Neuronal stem cell (in vitro differentiated cells): ENCODE results near the gene UGDH.

ENCODE experiments used
- DNase-seq: peaks from one replicate; pipeline ENCODE4 v3.0.0-alpha.2; 2013; ENCODE audit warnings: low spot score
- H2AFZ ChIP-seq: one replicate; pipeline ENCODE4 v1.6.1; 2013; ENCODE audit warnings: mild to moderate bottlenecking, low read length, inconsistent platforms
- H2AK5ac ChIP-seq: 2 replicates; pipeline ENCODE4 v1.6.1; 2013; ENCODE audit warnings: low read depth, mild to moderate bottlenecking, inconsistent platforms, low read length, moderate library complexity, mixed read lengths
- H2BK120ac ChIP-seq: 2 replicates; pipeline ENCODE4 v1.6.1; 2013; ENCODE audit warnings: low read depth, mild to moderate bottlenecking, inconsistent platforms, low read length, moderate library complexity, mixed read lengths
- H2BK12ac ChIP-seq: one replicate; pipeline ENCODE4 v1.6.1; 2013; ENCODE audit warnings: low read length, inconsistent platforms
- H2BK15ac ChIP-seq: 2 replicates; pipeline ENCODE4 v1.6.1; 2013; ENCODE audit warnings: mild to moderate bottlenecking, low read length, inconsistent platforms, mixed read lengths
- H2BK5ac ChIP-seq: one replicate; pipeline ENCODE4 v1.6.1; 2013; ENCODE audit warnings: inconsistent platforms, mild to moderate bottlenecking, low read length, moderate library complexity
- H3K14ac ChIP-seq: one replicate; pipeline ENCODE4 v1.6.1; 2013; ENCODE audit warnings: low read length, inconsistent platforms
- H3K18ac ChIP-seq: 2 replicates; pipeline ENCODE4 v1.6.1; 2013; ENCODE audit warnings: low read length, inconsistent platforms
- H3K23ac ChIP-seq: 2 replicates; pipeline ENCODE4 v1.6.1; 2013; ENCODE audit warnings: low read depth, mild to moderate bottlenecking, mixed read lengths, low read length, inconsistent platforms; ENCODE audit not compliant: poor library complexity
- H3K27ac ChIP-seq: replicated peaks from 3 replicates; pipeline ENCODE4 v1.5.1; 2013; ENCODE audit warnings: low read length, inconsistent platforms
- H3K27me3 ChIP-seq, 3 experiments: 2 replicates each; pipeline ENCODE4 v1.6.1; 2013; ENCODE audit warnings: low read length in 3 of 3, mild to moderate bottlenecking in 2 of 3, inconsistent platforms in 1 of 3, low read depth in 1 of 3, mixed read lengths in 1 of 3, moderate library complexity in 1 of 3; ENCODE audit not compliant: control insufficient read depth in 3 of 3, insufficient read depth in 3 of 3
- H3K36me3 ChIP-seq, 2 donors: replicated peaks in 1 of 2; 2 replicates each; pipeline ENCODE4 v1.6.1; 2013; ENCODE audit warnings: low read length in 2 of 2; ENCODE audit not compliant: control insufficient read depth in 2 of 2, insufficient read depth in 2 of 2
- H3K4ac ChIP-seq: 2 replicates; pipeline ENCODE4 v1.6.1; 2013; ENCODE audit warnings: inconsistent platforms, mild to moderate bottlenecking, low read length, moderate library complexity
- H3K4me1 ChIP-seq, 2 donors: 1 replicate in 1 of 2; 2 replicates in 1 of 2; pipeline ENCODE4 v1.6.1; 2013; ENCODE audit warnings: low read length in 2 of 2, low read depth in 1 of 2; ENCODE audit not compliant: control insufficient read depth in 2 of 2, insufficient read depth in 1 of 2
- H3K4me2 ChIP-seq: one replicate; pipeline ENCODE4 v1.6.1; 2013; ENCODE audit warnings: mild to moderate bottlenecking, low read length, inconsistent platforms; ENCODE audit not compliant: insufficient read depth, poor library complexity, severe bottlenecking
- H3K4me3 ChIP-seq, 2 donors: 2 replicates each; pipeline ENCODE4 v1.5.1; 2013; ENCODE audit warnings: low read length in 2 of 2, mild to moderate bottlenecking in 2 of 2, inconsistent platforms in 1 of 2, moderate library complexity in 1 of 2
- H3K79me1 ChIP-seq: one replicate; pipeline ENCODE4 v1.6.1; 2013; ENCODE audit warnings: low read depth, mild to moderate bottlenecking, inconsistent platforms, low read length, moderate library complexity
- H3K9ac ChIP-seq: one replicate; pipeline ENCODE4 v1.6.1; 2013; ENCODE audit warnings: mild to moderate bottlenecking, low read depth, low read length, inconsistent platforms; ENCODE audit not compliant: poor library complexity
- H3K9me3 ChIP-seq, 2 donors: replicated peaks in 1 of 2; 2 replicates each; pipeline versions ENCODE3 to v1.6.1; 2013; ENCODE audit warnings: low read length in 2 of 2, mild to moderate bottlenecking in 2 of 2, inconsistent platforms in 1 of 2, low read depth in 1 of 2, mixed read lengths in 1 of 2, moderate library complexity in 1 of 2; ENCODE audit not compliant: control insufficient read depth in 2 of 2, insufficient read depth in 1 of 2
- H4K8ac ChIP-seq: one replicate; pipeline ENCODE4 v1.6.1; 2013; ENCODE audit warnings: low read depth, mild to moderate bottlenecking, inconsistent platforms, low read length, moderate library complexity
- H4K91ac ChIP-seq: one replicate; pipeline ENCODE4 v1.6.1; 2013; ENCODE audit warnings: low read length, low read depth, mild to moderate bottlenecking, inconsistent platforms; ENCODE audit not compliant: poor library complexity
- WGBS, 2 donors: extraction: QIAGEN DNeasy Blood & Tissue Kit; methylation state at CpG; one replicate each; pipeline ENCODE4 v1.1.7; 2013; ENCODE audit warnings: missing lambda C conversion rate in 2 of 2, mixed read lengths in 1 of 2; ENCODE audit not compliant: insufficient read length in 2 of 2, insufficient replicate concordance in 1 of 2; ENCODE audit errors: extremely low coverage in 2 of 2; 5-methylcytosine and 5-hydroxymethylcytosine counted together

The UGDH gene

GRCh38 chr4:39486221-39486804 lies 40.9 kb downstream of the UGDH start:
- Histone ChIP-seq H2BK120ac (no peak overlapping the region), H3K36me3 (no peaks in the 10 kb centered on the region), H2AFZ (no peak overlapping the region), H3K4ac (no peak overlapping the region), H3K9ac (no peak overlapping the region), H2BK15ac (no peak overlapping the region), H3K4me1 (no peaks in the 10 kb centered on the region), H3K79me1 (no peaks in the 10 kb centered on the region), H3K18ac (no peak overlapping the region), H2BK5ac (no peak overlapping the region), H4K91ac (no peak overlapping the region), H3K14ac (no peak overlapping the region), H4K8ac (no peak overlapping the region), H3K23ac (no peak overlapping the region), H2AK5ac (no peak overlapping the region), H3K4me3 (no peak overlapping the region), H3K27ac (no peak overlapping the region), H3K4me2 (no peak overlapping the region), H2BK12ac (no peak overlapping the region), H3K27me3 (no peaks in the 10 kb centered on the region), H3K9me3 (peaks cover 0 to 4% of the 10 kb centered on the region in 2 donors)
- DNase-seq: no peak
- WGBS, 2 donors: no CpG with 5 or more reads among the region's 10 CpGs

GRCh38 chr4:39484582-39485272 lies 42.5 kb downstream of the UGDH start:
- H2AK5ac ChIP-seq: no peak overlapping the region
- H4K8ac ChIP-seq: no peak overlapping the region
- no peak overlapping the region for H3K27ac ChIP-seq
- H2AFZ ChIP-seq: no peak overlapping the region
- no CpG with 5 or more reads among the region's 6 CpGs for WGBS, 2 donors
- H3K4me3 ChIP-seq: no peak overlapping the region
- no peak overlapping the region for H3K4me2 ChIP-seq
- no peaks in the 10 kb centered on the region for H3K27me3 ChIP-seq
- H2BK5ac ChIP-seq: no peak overlapping the region
- H3K9me3 ChIP-seq: peaks cover 0 to 4% of the 10 kb centered on the region in 2 donors
- H3K36me3 ChIP-seq: no peaks in the 10 kb centered on the region
- no peak overlapping the region for H2BK120ac ChIP-seq
- H3K9ac ChIP-seq: no peak overlapping the region
- H3K18ac ChIP-seq: no peak overlapping the region
- H4K91ac ChIP-seq: no peak overlapping the region
- no peak overlapping the region for H2BK15ac ChIP-seq
- no peak overlapping the region for H3K14ac ChIP-seq
- H3K4me1 ChIP-seq: no peaks in the 10 kb centered on the region
- DNase-seq: no peak
- no peak overlapping the region for H3K23ac ChIP-seq
- no peak overlapping the region for H3K4ac ChIP-seq
- H3K79me1 ChIP-seq: no peaks in the 10 kb centered on the region
- H2BK12ac ChIP-seq: no peak overlapping the region

DNA sequence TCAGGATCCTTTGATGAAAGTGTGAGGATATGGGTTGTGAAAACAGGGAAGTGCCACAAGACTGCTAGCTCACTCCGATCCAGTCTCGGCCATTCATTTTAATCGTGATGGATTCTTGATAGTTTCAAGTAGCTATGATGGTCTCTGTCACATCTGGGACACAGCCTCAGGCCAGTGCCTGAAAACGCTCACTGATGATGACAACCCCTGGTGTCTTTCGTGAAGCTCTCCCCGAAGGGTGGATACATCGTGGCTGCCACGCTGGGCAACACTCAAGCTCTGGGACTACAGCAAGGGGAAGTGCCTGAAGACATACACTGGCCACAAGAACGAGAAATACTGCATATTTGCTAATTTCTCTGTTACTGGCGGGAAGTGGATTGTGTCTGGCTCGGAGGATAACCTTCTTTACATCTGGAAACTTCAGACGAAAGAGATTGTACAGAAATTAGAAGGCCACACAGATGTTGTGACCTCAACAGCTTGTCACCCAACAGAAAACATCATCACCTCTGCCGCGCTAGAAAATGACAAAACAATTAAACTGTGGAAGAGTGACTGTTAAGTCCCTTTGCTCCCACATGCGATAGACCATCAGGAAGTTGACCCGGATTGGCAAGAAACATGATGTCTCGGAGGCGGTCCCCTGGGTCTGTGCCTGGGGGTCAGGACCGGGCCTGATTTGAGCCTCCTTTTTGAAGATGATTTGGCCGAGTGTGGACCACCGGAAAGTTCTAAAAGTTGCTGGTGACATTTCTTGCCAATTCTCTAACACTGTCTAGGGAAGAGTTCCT lies 46.1 kb downstream of the UGDH start:
- Histone ChIP-seq H3K9ac (no peak overlapping the region), H2BK120ac (no peak overlapping the region), H2BK12ac (no peak overlapping the region), H2AFZ (no peak overlapping the region), H2BK5ac (no peak overlapping the region), H2AK5ac (no peak overlapping the region), H3K9me3 (peaks cover 0 to 4% of the 10 kb centered on the region in 2 donors), H3K18ac (no peak overlapping the region), H3K4me1 (no peaks in the 10 kb centered on the region), H3K36me3 (peaks cover 0 to 19% of the 10 kb centered on the region in 2 donors), H4K8ac (no peak overlapping the region), H4K91ac (no peak overlapping the region), H3K4me2 (no peak overlapping the region), H3K14ac (no peak overlapping the region), H2BK15ac (no peak overlapping the region), H3K4ac (no peak overlapping the region), H3K4me3 (no peak overlapping the region), H3K23ac (no peak overlapping the region), H3K79me1 (no peaks in the 10 kb centered on the region), H3K27me3 (no peaks in the 10 kb centered on the region), H3K27ac (no peak overlapping the region)
- no CpG with 5 or more reads among the region's 21 CpGs for WGBS, 2 donors
- no peak for DNase-seq

DNA sequence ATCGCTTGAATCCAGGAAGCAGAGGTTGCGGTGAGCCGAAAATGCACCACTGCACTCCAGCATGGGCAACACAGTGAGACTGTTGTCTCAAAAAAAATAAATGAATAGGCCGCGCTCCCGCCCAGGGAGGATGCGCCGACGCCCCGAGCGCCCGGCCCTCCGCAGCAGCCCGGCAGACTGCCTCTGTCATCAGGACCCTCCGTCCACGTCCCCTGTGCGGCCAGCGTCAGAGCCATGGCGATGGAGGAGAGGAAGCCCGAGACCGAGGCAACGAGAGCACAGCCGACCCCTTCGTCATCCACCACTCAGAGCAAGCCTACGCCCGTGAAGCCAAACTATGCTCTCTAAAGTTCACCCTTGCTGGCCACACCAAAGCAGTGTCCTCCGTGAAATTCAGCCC lies 47.0 kb downstream of the UGDH start:
- H3K27me3 ChIP-seq: no peaks in the 10 kb centered on the region

More for the DNA sequence above, 47.0 kb downstream of the UGDH start:
- Histone ChIP-seq H3K4me1 (no peaks in the 10 kb centered on the region), H3K27ac (no peak overlapping the region), H2AFZ (no peak overlapping the region), H2BK12ac (no peak overlapping the region), H3K36me3 (peaks cover 0 to 22% of the 10 kb centered on the region in 2 donors), H2BK5ac (no peak overlapping the region), H4K8ac (no peak overlapping the region), H2AK5ac (no peak overlapping the region), H3K23ac (peak overlapping the region; percentile 47), H3K9ac (no peak overlapping the region), H3K14ac (no peak overlapping the region), H3K9me3 (peaks cover 0 to 4% of the 10 kb centered on the region in 2 donors), H4K91ac (no peak overlapping the region), H3K4ac (no peak overlapping the region), H3K4me3 (no peak overlapping the region), H3K79me1 (no peaks in the 10 kb centered on the region), H3K18ac (peak overlapping the region; percentile 35), H2BK15ac (no peak overlapping the region), H3K4me2 (no peak overlapping the region), H2BK120ac (no peak overlapping the region)
- no CpG with 5 or more reads among the region's 27 CpGs for WGBS, 2 donors
- no peak for DNase-seq
